Superior temporal gyrus (tissue), 1 donor: ENCODE measurements around the gene THADA.

Source experiments
- DNase-seq: peaks from one replicate; pipeline ENCODE4 v3.0.0-alpha.2; 2016; ENCODE audit errors: extremely low spot score

The THADA gene

GRCh38 chr2:43495727-43496126 is 100.1 kb downstream of the THADA start:
- DNase-seq: no peak

DNA sequence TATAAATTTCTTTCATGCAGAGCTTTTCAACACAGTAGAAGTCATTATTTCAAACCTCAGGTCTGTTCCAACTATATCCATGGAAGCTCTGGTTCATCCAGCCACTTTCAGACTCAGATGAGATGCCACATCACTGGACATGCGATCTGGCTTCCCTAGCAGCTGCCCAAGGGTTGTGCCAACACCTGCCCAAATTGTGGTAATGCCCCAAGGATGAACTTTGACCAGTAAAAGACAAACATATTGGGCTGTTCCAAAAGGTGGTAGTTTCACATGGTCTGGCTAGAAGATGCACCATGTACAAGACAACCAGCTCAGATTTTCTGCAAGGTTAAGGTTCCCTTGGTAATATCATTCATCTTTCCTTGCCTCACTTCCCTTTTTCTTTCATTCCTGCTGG is 101.9 kb downstream of the THADA start:
- no peak for DNase-seq

DNA sequence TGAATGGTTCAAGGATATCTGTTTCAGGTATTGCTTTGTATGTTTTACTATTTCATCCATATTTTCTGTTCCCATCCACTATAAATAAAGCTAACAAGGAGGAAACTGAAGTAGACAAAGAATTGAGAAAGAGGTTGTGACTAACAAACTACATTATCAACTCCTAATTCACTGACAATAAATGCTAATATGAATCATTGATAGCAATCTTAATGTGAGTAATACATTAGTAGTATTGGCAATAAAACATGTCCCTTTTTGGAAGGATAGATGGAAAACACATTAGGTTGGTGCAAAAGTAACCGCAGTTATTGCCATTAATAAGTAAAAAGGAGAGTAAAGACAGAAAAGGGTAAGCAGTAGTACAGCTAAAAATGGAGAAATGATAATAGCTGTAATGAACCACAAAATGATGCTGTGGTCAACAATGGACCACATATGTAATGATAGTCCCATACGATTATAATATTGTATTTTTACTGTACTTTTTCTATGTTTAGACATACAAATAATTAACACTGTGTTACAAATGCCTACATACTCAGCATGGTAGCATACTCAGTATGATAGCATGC is 104.7 kb downstream of the THADA start:
- no peak for DNase-seq

DNA sequence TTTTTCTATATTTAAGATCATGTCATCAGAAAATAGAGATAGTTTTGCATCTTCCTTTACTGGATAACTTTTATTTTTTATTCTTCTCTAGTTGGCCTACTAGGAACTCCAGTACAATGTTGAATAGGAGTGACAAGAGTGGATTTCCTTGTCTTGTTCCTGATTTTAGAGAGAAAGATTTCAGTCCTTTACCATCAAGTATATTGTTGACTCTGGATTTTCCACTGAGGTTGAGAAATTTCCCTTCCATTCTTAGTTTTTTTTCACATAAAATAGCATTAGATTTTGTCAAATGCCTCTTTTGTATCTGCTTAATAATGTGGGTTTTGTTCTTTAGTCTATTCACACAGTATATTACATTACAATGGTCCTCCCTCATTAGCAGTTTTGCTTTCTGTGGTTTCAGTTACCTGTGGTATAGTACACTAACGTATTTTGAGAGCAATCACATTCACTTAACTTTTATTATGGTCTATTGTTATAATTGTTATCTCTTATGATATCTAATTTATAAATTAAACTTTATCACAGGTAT is 105.5 kb downstream of the THADA start:
- no peak for DNase-seq

- DNase-seq: no peak
Measured at GRCh38 chr2:43488737-43489136, 107.1 kb downstream of the THADA start.

- DNase-seq: no peak
Measured at GRCh38 chr2:43486603-43487002, 109.2 kb downstream of the THADA start.

GRCh38 chr2:43484323-43484930 is 111.4 kb downstream of the THADA start:
- DNase-seq: peak; percentile 87

DNA sequence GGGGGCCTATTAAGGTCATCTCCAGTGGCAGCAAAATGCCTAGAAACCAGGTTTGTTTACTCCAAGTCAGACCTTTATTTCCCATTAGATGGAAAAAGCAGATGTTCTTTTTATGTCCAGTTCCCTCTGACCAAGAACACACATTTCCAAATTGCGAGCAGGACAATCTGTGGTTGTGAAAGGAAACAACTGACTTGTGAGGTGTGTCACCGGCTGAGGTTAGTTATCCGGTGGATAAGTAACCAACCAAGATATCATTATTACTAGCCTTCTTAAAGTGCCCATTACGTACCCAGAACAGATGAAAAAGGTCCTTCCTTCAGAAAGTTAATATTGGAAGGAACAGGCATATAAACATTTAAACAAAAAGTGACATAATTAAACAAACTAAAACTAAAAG is 112.9 kb downstream of the THADA start:
- DNase-seq: no peak

GRCh38 chr2:43481927-43482542 is 113.8 kb downstream of the THADA start:
- DNase-seq: no peak

- DNase-seq: no peak
Measured at GRCh38 chr2:43480874-43481273, 115.0 kb downstream of the THADA start.

- DNase-seq: no peak
Measured at GRCh38 chr2:43478412-43479086, 117.3 kb downstream of the THADA start.

GRCh38 chr2:43475922-43476321 is 119.9 kb downstream of the THADA start:
- no peak for DNase-seq

- DNase-seq: no peak
Measured at GRCh38 chr2:43475137-43475846, 120.5 kb downstream of the THADA start.

GRCh38 chr2:43474273-43474672 is 121.6 kb downstream of the THADA start:
- no peak for DNase-seq

DNA sequence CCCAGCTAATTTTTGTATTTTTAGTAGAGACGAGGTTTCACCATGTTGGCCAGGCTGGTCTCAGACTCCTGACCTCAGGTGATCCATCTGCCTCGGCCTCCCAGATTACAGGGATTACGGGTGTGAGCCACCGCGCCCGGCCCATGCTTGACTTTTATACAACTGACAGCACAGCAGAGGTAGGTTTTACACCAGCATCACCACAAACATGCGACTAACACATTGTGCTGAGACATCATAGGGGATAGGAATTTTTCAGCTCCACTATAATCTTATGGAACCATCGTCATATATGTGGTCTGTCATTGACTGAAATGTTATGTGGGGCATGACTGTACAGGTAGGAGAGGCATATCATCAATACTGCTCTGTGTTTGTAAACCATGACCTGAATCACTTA is 122.1 kb downstream of the THADA start:
- DNase-seq: no peak

DNA sequence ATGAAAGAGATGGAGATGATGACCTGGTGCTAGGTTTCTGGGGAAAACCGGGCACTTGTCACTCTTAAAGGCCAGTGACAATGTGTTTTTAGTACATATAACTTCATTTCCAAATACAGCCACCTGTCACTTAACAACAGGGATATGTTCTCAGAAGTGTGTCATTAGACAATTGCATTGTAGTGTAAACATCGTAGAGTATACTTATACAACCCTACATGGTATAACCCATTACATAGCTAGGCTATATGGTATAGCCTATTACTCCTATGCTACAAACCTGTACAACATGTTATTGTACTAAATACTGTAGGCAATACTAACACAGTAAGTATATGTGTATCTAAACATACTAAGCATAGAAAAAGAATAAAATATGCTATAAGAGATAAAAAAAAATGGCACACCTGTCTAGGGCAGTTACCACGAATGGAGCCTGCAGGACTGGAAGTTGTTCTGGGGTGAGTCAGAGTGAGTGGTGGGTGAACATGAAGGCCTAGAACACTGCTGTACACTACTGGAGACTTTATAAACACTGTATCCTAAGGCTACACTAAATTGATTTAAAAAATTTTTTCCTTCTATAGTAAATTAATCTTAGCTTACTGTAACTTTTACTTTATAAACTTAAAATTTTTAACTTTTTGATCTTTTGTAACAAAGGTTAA is 123.2 kb downstream of the THADA start:
- DNase-seq: no peak

DNA sequence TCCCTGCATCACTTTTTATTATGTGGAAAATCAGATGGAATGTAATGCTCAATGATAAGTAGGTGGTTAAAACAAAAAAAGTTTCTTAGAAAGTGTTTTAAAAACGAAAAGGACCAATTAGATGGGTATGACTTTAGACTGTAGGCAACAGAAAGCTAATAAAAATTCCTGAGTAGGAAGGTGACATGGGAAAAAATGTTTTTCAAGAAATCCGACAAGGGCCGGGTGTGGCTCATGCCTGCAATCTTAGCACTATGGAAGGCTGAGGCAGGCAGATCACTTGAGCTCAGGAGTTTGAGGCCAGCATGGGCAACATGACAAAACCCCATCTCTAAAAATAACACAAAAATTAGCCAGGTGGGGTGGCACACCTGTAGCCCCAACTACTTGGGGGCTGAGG is 126.1 kb downstream of the THADA start:
- no peak for DNase-seq

DNA sequence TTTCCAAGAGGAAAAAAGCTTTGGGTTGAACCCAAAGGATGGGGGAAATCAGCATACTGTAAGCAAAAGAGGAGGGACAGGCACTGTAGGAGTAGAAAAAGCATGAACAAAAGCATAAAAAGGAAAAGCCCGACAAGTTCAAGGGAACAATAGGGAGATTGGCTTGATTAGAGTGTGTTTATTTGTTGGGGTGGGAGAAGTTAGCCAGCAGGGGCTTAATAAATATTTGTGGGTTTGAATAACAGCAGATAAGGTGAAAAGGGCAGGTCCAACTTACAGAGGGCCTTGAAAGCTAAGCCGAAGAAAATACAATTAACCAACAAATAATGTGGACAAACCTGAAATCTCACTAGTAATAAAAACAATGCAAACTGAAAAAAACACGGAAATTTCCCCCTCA is 126.7 kb downstream of the THADA start:
- DNase-seq: no peak

GRCh38 chr2:43467891-43468290 is 127.9 kb downstream of the THADA start:
- DNase-seq: no peak

GRCh38 chr2:43465234-43465633 is 130.6 kb downstream of the THADA start:
- no peak for DNase-seq

GRCh38 chr2:43464590-43464989 is 131.2 kb downstream of the THADA start:
- no peak for DNase-seq
